Limb (tissue), 2 donors: ENCODE results near the gene NR2E3.
"Not testable (repeated sequence)": the region's sequence is repeated elsewhere in the genome, so short reads cannot be mapped to it uniquely, and the experiment has no call there.

Source experiments
- DNase-seq, 2 donors: peaks; one replicate each; pipeline ENCODE4 v3.0.0-alpha.2; 2016; ENCODE audit errors: extremely low spot score in 2 of 2

The NR2E3 gene

DNA sequence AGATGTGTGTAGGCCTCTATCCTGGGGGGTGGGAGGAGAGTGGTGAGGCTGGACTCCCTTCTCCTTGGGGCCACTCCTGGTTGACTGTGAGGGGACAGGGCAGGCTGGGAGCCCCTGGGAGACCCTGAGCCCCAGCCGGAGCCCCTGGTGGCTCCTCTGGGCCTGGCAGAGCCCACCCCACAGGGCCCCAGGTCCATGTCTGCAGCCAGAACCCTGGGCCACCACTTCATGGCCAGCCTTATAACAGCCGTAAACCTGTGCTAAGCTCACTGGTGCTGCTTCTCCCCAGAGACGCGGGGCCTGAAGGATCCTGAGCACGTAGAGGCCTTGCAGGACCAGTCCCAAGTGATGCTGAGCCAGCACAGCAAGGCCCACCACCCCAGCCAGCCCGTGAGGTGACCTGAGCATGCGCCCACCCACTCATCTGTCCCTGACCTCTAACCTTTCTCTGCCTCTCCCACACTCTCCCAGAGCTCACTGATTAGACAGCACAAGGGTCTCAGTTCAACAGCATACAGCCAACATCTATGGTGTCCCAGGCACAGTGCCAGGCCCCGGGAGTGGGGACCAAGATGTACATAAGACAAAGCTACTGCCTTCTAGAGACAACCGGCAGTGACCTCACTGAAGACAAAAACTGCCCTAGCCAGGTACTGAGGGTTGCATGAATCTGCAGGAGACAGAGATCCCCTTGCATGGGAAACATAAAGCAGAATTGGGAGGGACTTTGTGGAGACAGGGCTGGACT lies 3.5 kb downstream of the NR2E3 start:
- no peak for DNase-seq

DNA sequence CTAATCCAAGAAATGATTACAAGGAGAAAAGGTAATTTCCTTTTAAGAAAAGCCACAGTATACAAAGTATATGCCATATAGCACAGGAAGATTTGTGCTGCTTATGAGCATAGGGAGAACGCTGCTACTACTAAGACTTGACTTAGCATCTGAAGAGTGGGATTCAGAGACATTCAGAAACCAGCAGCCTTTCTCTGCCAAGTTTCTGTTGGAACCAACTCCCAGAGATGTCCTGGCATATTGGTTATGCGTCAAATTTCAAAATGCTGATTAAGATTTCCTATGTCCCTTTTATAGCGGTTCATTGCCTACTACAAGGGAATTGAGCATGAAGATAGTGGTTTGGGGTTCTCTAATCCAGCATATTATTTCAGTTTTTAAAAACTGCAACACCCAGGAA lies 4.9 kb downstream of the NR2E3 start:
- DNase-seq: no peak

DNA sequence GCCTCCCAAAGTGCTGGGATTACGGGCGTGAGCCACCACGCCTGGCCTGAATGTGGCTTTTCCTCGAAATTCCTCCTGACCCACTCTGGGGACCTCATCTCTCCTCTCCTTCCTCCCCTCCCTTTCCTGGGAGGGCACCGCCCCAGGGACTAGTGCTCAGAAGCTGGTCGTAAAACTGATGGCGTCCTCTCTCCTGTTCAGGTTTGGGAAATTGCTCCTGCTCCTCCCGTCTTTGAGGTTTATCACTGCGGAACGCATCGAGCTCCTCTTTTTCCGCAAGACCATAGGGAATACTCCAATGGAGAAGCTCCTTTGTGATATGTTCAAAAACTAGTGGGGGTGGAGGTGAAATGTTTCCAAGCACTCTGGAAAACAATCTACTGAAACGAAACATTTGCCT lies 7.0 kb downstream of the NR2E3 start:
- DNase-seq: no peak

DNA sequence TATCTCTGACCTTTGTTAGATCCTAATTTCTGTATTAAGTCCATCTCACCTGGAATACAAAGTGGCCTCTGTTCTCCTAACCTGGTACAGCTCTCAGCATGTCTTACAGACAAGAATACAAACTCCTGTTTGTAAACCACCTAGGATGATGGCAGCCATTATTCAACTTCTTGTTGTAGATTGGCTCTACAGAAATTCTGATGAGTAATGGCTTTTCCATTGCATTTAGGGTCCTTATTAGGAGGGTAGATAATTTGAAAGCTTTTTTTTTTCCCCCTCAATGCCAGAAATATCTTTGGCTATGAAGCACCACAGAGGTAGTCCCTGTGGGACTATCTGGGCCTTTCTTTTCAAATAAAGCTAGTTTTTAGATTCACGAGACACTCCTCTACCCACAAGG lies 9.8 kb downstream of the NR2E3 start:
- no peak for DNase-seq

DNA sequence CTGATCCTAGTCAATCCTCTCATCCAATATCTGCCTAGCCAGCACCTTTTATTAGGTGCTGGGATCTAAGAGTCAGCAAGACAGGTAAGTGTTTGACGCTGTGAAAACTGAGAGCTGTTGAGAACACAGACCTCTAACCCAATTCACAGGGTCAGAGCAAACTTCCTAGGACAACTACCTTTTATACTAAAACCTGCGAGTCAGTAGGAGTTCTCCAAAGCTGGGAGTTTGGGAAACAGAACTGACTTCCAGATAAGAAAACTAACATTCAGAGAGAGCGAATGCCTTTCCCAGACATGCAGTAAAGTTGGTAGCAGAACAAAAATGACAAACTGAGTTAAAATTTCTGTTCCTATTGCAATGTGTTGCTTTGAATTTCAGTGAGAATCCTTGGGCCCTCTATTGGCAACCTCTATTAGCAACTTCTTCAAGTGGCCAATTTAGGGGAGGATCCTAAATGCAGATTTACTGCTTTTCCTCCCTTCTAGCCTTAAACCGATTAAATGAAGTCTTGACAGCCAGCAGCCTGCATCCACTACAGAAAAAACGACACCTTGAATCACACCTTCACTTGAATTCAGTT lies 11.3 kb downstream of the NR2E3 start:
- DNase-seq: no peak

DNA sequence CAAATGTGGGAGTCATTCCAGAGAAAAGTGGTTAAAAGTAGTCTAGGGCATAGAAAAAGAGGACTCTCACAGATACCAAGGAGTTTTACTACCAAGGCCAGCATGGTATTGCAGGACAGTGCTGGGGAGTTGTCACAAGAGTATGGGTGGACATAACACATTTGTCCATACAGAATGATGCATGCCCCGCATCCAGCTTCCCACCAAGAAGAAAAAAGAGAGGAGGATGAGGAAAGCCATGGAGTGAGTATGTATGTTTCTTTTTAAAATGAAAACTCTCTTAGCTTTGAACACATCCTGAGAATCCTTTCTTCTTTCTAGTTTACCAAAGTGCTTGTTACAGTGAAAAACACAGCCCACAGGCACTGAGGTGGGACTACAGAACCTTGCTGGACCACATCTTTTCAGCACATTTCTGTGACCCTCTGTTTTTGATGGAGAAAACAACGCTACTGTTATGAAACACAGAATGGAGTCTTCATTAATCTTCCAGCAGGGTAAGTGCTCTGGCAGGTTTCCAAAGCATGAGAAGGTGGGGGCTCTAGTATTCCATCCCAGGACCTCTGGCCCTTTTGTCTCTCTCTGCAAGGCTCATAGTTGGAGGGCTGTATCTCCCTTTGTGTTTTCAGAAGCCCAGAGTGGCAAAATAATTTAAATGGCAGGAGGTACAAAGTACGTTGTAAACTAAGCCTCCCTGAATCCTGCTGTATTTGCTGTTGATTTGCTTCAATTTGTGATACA lies 12.7 kb downstream of the NR2E3 start:
- no peak for DNase-seq

DNA sequence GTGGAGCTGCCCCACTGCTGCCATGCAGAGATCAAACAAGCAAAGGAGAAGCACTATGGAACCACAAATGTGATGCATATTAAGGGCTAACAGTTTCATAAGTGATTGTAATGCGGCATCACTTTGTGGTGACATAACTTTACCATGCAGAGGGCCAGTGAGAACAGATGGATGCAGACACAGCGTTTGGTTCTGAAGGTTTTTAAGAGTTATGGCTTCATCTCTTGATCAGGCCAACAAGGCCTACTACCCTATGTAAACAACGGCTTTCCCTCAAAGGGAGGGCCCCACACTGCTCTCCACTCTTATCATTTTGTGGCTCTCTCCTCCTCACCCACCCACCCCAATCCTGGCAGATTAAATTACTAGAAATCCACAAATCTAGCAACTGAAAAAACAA lies 13.4 kb downstream of the NR2E3 start:
- DNase-seq: no peak

DNA sequence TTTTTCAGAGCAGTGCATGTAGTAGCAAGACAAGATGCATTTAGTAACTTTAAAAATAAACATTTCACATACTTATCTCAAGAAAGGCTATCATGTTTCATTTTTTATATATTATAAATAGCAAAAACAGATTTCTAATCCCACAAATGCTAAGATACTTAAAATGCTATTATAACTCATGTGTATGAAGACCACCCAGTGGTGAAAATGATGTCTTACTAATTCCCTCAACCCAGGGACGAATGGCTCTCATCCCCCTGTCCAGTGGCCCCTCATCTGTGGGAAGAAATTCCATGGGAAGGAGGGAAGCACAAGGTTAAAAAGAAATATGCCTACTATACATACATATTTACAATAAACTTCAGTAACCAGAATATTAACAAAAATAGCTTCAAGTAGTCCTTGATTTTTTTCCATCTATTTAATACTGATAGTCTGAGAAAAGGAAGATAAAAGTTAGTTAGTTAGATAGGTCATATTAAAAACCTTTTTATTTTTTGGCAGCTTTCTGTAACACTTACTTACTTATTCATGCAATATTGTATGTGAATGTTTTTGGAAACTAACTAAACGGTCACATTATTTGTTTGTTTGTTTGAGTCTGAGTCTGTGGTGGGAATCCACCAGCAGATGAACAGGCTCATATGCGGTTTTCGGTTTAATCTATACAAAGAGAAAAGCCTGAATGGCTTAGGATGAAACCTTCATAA lies 14.8 kb downstream of the NR2E3 start:
- DNase-seq: no peak

DNA sequence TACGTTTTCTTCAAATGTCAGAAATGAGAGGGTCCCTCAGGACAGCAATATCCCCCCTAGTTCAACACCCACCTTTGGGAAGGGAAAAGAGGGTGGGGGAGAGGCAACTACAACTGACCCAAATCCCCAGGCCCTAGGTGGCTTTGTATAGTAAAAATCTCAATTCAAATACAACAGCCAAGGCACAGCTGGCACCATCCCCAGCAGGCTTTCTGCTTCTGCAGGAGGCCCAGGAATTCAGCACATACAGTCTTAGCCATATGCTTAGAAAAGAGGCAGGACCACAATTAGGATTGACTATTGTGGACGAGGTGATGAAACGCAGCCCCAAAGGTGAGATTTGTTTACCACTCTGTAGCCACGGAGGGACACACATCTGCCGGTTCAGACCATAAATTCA lies 15.8 kb downstream of the NR2E3 start:
- DNase-seq: no peak

DNA sequence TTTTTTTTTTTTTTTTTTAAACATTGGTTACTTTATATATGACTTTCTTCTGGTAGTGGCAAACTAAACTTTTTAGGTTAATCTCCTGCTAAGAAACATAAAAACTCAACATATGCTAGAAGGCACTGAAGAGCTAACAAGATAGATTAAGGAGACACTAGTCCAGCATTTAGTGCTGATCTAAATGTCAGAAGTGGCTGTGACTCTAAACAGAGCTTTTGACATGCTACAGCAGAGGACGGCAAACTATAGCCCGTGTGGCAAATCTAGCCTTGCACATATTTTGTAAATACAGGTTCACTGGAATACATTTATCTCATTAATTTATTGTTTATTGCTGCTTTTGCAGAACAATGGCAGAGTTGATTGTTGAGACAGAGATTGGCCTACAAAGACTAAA lies 20.6 kb downstream of the NR2E3 start:
- no peak for DNase-seq

DNA sequence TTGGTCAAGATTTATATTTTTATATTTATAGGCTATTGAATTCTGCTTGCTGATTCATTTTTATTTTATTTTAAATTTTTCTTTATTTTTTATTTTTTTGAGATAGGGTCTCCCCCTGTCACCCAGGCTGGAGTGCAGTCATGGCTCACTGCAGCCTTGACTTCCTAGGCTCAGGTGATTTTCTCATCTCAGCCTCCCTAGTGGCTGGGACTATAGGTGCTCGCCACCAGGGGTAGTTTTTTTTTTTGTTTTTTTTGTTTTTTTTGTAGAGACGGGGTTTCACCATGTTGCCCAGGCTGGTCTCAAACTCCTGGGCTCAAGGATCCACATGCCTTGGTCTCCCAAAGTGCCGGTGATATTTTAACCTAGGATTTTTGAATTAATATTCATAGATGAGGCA lies 31.2 kb downstream of the NR2E3 start:
- DNase-seq: no peak

DNA sequence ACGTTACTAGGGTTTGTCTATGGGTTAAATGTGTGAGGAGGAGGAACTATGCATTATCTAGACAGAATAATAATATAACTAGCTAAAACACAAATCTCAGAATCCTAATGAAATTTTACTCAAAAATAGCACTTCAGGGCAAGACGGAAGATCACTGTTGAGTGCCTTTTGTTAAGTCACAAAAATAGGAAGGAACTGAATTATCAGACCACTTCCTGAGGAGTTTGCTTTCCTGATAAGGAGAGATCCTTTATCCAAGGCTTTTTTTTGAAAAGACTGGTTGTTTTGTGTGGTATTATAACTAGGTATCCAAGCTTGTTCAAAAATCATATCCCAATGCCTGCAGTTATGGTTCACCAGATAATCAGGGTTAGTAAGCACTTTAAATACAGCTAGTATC lies 34.6 kb downstream of the NR2E3 start:
- DNase-seq: no peak

DNA sequence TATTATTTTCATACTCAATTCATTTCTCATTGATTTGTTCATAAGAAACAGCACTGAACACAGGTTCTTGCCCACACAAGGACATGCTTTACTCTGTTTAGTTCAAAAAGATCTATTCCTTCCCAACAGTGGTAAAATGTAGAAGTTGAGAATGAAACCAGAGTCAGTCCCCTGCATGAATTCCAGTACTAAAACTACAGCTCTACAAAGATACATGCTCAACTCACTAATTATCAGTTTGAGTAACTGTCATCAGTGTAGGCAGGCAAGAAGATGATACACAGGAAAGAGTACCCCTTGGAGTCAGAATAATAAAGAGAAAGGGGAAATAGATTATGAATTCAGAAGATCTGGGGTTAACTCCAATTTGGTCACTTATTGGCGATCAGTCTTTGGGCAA lies 43.2 kb downstream of the NR2E3 start:
- no peak for DNase-seq

DNA sequence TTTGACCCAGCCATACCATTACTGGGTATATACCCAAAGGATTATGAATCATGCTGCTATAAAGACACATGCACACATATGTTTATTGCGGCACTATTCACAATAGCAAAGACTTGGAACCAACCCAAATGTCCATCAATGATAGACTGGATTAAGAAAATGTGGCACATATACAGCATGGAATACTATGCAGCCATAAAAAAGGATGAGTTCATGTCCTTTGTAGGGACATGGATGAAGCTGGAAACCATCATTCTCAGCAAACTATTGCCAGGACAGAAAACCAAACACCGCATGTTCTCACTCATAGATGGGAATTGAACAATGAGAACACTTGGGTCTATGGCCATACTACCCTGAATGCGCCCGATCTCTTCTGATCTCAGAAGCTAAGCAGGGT lies 47.9 kb downstream of the NR2E3 start:
- not testable (repeated sequence) for DNase-seq
